GM15510 (cell line): ENCODE results near the gene CREB3L4.

ENCODE experiments used
- POLR2A ChIP-seq: IDR thresholded peaks from 3 replicates; pipeline ENCODE4 v1.6.1; 2011; ENCODE audit warnings: borderline replicate concordance; ENCODE audit not compliant: insufficient read length; ENCODE audit errors: extremely low read depth

CREB3L4 gene

DNA sequence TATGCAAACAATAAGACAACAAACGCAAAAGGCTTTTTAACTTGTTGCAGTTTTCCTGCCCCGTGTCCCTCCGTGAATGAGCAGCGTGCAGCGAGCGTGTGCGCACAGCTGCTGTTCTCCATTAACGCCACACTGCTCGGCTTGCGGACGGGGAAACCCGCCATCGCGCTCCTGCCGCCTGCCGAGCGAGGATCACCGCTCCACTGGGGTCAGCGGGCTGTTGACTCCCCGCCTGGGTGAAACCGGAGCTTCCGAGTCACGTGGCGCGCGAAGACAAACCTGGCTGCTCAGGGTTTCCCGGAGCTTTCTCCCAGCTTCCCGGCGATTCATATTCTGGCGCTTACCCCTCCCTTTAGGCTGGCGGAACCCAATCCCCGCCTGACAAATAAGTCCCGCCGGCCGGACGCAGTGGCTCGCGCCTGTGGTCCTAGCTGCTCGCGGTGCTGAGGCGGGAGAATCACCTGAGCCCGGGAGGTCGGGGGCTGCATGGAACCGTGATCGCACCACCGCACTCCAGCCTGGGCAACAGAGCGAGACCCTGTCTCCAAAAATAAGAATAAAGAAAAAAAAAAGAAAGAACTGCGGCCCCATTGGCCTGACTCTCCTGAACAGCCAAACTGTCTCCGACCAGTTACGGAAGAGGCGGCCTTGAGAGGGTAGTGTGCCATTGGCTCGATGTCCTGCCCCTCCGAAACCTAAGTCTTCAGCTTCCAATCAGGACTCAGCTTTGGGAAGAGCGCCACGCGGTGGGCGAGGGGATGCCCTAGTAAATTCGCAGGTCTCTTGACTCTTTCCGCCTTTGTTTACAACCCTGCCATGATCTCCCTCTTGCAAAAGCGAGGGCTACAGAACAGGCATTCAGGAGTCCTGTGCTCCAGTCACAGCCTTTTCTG, at the start of gene CREB3L4:
Gene CREB3L4, plus strand, starts transcription at position 796 of the 893 bp plus-strand sequence. CDS start 624 bp downstream, outside the sequence.
- peak; percentile 55 for TF ChIP-seq POLR2A

- TF ChIP-seq POLR2A: no peak
Observed at GRCh38 chr1:153919876-153920852, 47.5 kb upstream of the CREB3L4 start.

GRCh38 chr1:153921080-153921802, 46.5 kb upstream of the CREB3L4 start:
- no peak for TF ChIP-seq POLR2A

- TF ChIP-seq POLR2A: no peak
Observed at GRCh38 chr1:153921803-153922075, 46.0 kb upstream of the CREB3L4 start.

DNA sequence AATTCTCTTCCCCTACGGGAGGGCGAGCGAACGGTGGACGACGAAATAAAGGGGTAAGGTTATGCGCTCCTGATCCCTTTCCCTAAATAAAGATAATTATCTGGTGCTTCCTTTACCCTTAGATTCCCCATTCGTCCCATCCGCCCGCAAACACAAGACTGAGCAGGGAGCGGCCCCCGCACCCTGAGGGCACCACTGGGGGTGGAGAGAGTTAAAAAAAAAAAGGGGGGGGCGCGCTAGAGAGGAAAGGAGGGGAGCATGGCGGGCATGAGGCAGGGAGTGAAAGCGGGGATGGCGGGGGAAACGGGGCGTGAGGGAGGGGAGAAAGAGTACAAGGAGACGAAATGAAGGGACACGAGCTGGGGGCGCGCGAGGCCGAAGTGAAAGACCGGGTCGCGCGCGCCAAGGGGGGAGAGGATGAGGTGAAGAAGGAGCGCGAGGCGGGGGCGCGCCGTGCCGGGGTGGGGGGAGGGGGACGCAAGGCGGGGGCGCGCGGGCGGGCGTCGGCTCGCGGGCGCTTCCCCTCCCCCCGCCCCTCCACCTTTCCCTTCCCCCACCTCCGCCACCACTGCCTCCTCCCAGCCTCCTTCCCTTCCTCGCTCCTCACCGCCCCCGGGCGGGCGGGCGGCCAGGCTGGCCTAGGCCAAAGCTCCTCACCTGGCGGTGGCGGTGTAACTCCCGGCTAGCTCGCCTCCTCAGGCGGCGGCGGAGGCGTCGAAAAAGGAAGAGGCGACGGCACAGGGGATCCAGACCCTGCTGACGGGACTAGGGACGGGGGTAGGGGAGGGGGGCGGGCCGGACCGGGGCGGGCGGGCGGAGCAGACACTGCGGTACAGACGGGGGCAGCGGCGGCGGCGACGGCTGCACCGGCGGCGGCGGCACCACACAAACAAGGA, 45.4 kb upstream of the CREB3L4 start:
- peak; percentile 41 for TF ChIP-seq POLR2A

GRCh38 chr1:153922972-153923925, 44.5 kb upstream of the CREB3L4 start, which contains the start of gene GATAD2B:
Gene GATAD2B (minus strand): TSS chr1:153922972. CDS start chr1:153828347, 94,625 bp downstream.
- TF ChIP-seq POLR2A: peak; percentile 58

GRCh38 chr1:153926405-153926804, 41.3 kb upstream of the CREB3L4 start:
- no peak for TF ChIP-seq POLR2A

- TF ChIP-seq POLR2A: no peak
Observed at GRCh38 chr1:153928245-153928644, 39.5 kb upstream of the CREB3L4 start.

DNA sequence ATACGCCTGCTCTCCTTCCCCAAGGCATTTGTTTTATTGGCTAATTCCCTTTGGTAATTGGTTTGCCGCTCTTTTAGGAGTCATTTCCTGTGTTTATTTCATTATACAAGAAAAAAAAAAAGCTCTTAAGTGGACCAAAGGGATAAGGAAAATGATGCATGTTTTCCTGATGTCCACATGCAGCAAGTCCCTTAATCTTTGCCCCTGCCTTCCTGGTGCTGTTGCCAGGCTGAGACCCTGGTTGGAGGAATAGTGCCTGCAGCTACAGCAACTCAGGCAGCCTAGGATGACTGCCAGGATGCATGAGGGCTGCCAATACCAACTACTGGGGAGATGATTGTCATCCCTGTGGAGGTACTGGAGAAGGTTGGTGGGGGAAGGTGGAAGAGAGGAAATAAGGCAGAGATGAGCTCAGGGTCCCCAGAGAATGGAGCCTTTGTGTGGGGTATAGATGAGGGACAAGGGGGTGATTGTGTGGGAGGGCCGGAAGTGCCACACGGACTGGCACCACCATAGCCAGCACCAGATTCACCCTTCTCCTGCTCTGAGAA, 38.8 kb upstream of the CREB3L4 start:
- TF ChIP-seq POLR2A: no peak

GRCh38 chr1:153929426-153929825, 38.3 kb upstream of the CREB3L4 start:
- no peak for TF ChIP-seq POLR2A

DNA sequence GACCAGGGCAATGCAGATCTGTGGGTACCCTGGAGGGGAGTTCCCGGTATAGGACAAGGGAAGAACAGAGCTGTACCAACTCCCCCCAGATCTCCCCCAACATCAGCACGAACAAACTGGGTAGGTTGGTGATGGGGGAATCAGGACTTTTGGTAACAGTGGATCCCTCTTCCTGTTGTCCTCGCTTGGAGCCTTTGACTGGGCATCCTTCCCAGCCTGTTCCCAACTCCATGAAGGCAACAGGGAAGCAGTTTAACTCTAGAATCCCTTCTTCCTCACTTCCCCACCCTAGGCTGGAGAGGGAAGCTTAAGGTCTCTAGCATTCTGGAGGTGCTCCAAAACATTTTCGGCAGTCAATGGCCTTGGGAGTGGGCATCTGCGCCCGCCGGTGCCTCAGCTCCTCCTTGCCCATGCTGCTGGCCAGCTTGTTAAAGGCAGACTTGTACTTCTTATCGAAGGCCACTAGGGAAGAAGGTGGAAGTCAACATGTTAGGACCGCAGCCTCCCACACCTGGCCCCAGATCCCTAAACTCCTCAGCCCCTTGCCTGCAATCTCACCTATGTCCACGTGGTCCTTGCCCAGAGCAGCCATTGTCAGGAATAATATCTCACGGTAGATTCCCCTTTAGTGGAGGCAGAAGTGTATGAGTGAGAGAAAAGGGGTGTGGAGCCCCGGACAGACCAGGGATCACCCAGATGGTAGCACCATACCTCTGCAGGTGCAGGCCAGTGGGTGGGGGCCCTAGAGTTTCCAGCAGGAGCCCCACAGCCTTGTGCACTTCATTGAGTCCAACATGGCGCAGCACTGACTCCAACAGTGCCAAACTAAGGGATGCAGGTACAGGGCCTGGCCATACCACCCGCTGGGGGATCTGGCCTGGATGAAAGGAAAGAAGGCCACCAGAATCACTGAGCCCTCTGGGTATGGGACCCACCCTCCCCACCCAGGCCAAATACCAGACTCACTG, 37.4 kb upstream of the CREB3L4 start:
- no peak for TF ChIP-seq POLR2A
